Adrenal gland (tissue), 5 donors: ENCODE data around the gene WDR70.

Source experiments
- CTCF ChIP-seq, 6 experiments: fragments of 450-650 bp in 4 of 6; fragments of 200-600 bp in 2 of 6; sonication (generic) in 1 of 6; IDR thresholded peaks; 1 replicate in 5 of 6; 2 replicates in 1 of 6; pipeline versions ENCODE4 v1.5.1 to v1.8.0; 2016 to 2021; ENCODE audit warnings: antibody characterized with exemption in 6 of 6, mild to moderate bottlenecking in 2 of 6, moderate library complexity in 1 of 6
- POLR2A ChIP-seq, 2 donors: fragments of 450-650 bp; IDR thresholded peaks; one replicate each; pipeline ENCODE4 v1.6.1; 2017; ENCODE audit warnings: antibody characterized with exemption in 2 of 2, mild to moderate bottlenecking in 2 of 2, moderate library complexity in 1 of 2
- donor health status: DM: no; HTN: no; CAD: no.

- TF ChIP-seq CTCF (IDR thresholded peaks at IDR 0.05) (no peak), POLR2A (IDR thresholded peaks at IDR 0.05) (no peak)
Observed at GRCh38 chr5:37717276-37717612, 338.1 kb downstream of the WDR70 start.
